SK-N-SH (cell line): ENCODE results near the gene ZNF185.

Source experiments
- CTCF ChIP-seq: fragments of 200-600 bp; sonication (generic); IDR thresholded peaks from 2 replicates; pipeline ENCODE4 v1.6.1; 2017; ENCODE audit warnings: antibody characterized with exemption, mild to moderate bottlenecking, moderate library complexity
- EP300 ChIP-seq, 2 experiments: IDR thresholded peaks; 2 replicates each; pipeline versions ENCODE4 v1.4.0 to v1.6.1; 2012; ENCODE audit warnings: borderline replicate concordance in 1 of 2, low read depth in 1 of 2, low read length in 1 of 2
- JUND ChIP-seq: IDR thresholded peaks from 2 replicates; pipeline ENCODE4 v1.4.0; 2012
- USF1 ChIP-seq: IDR thresholded peaks from 2 replicates; pipeline ENCODE4 v1.4.0; 2012; ENCODE audit warnings: low read depth, borderline replicate concordance

GRCh38 chrX:152897222-152898131, at the start of gene ZNF185:
- TF ChIP-seq CTCF (no peak), EP300 (IDR thresholded peaks at IDR 0.05; ENCODE audit: borderline replicate concordance in 1 of 2, low read depth in 1 of 2, low read length in 1 of 2) (no peak), JUND (no peak), USF1 (no peak)
